GM10266 (cell line): Measurements from ENCODE around the gene RNASEH2B.

Experiments
- DNase-seq: peaks from one replicate; pipeline ENCODE4 v3.0.0; 2012; ENCODE audit errors: extremely low spot score
- TF ChIP-seq, protein P1 (sequence below): IDR thresholded peaks from 2 replicates; pipeline ENCODE4 v1.5.1; 2012; ENCODE audit warnings: mild to moderate bottlenecking, low read depth; ENCODE audit not compliant: control insufficient read depth, insufficient read depth; ENCODE audit errors: missing control alignments

RNASEH2B gene

DNA sequence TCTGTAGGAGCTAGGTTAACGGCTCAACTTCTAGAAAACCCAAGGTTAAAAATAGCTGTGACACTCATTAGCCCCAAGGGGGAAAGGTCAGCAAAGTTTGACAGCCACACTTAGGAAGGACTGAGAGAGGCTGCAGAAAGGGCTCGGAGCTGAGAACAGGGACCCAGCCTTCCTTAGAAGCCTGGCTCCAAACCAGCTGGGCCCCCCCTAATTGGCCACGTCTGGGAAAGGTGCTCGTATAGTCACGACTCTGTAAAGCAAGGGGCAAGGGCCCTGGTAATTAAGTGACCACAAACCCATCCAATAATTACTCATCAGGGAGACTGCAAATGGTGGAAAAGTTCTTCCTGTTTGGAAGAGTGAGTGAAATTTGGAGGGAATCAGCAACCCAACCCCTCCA lies 90.5 kb downstream of the RNASEH2B start:
- TF ChIP-seq, protein P1, sequence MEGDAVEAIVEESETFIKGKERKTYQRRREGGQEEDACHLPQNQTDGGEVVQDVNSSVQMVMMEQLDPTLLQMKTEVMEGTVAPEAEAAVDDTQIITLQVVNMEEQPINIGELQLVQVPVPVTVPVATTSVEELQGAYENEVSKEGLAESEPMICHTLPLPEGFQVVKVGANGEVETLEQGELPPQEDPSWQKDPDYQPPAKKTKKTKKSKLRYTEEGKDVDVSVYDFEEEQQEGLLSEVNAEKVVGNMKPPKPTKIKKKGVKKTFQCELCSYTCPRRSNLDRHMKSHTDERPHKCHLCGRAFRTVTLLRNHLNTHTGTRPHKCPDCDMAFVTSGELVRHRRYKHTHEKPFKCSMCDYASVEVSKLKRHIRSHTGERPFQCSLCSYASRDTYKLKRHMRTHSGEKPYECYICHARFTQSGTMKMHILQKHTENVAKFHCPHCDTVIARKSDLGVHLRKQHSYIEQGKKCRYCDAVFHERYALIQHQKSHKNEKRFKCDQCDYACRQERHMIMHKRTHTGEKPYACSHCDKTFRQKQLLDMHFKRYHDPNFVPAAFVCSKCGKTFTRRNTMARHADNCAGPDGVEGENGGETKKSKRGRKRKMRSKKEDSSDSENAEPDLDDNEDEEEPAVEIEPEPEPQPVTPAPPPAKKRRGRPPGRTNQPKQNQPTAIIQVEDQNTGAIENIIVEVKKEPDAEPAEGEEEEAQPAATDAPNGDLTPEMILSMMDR = no peak

DNA sequence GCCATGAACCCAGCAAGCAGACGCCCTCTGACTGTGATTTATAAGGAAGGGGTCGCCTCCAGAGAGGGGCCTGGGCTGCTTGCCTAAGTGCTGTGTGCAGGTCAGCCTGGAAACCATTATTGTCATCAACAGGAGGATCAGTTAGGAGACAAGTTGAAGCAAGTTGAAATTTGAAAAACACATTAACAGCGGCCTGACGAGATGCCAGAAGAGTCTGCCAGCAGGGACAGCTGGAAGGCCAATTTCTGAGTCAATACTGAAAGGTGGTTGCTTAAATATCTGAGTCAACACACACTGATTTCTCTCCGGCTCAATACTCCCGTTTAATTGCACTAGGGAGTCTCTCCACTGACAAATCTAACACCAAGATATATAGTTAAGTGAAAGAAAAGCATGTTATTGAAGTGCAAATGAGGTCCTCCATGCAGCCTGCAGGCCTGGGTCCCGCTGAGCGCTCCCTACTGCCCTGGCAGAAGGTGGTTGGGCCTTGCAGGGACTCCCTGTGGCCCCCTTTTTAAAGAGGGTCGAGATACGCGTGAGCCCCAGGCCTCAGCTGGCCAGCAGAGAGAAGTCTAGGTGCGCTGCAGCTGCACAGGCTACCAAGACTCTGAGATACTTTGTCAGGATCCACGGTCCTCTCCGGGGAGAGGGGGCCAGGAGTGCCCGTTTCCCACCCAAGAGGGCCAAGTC lies 91.1 kb downstream of the RNASEH2B start:
- DNase-seq = no peak
- TF ChIP-seq, protein P1 = no peak

More for the DNA sequence above, 90.5 kb downstream of the RNASEH2B start:
- no peak for DNase-seq

DNA sequence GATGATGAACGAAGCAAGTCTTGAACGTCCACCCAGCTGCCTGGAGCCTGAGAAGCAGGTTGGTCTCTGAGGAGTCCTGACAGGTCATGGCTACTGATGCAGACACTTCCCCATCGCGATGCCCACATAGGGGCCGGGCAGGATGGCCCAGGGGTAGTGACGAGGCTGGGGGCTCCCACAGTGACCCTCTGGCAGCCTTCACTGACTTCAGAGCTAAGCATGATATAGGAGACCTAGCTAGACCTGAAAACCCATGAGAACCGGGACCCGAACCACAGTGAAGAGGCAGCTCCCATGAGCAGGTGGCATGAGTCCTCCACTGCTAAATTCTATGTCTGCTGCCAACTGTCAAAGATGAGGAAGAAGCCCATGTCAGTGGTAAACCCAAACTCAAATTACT lies 91.7 kb downstream of the RNASEH2B start:
- TF ChIP-seq, protein P1 = no peak
- no peak for DNase-seq

DNA sequence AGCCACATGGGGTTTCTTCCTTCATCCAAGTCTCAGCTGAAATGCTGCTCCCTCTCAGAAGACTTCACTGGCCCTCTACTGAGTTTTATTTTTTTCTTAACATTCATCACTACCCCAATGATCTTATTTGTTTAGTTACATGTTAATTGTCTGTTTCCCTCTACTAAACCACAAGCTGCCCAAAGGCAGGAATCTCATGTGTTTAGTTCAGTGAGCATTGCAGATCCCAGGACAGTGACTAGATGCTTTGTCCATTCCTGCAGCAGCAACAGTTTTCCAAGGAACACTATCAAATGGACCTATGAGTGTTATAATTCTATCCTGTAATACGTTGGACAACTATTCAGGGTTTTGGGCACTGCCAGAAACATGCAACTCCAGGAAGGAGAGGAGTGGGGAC lies 93.1 kb downstream of the RNASEH2B start:
- TF ChIP-seq, protein P1 = no peak
- DNase-seq = no peak

DNA sequence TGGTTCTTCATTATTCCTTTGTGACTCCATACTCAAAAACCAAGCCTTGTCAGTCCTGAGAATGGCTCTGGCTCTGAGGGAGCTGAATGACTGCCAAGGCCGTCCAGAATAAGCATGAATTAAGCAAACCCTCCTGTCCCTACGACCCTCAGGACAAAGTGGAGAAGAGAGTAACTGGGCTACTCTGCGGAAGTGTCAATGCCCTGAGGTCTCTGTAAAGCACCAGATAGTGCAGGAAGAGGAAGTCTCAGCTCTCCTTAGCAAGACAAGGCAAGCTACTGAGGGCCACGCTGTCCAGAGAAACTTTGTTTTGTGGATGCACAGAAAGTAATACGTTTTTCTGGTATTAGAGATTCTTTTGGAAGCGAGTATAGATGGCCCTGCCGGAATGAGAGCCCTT lies 94.1 kb downstream of the RNASEH2B start:
- TF ChIP-seq, protein P1 = no peak

DNA sequence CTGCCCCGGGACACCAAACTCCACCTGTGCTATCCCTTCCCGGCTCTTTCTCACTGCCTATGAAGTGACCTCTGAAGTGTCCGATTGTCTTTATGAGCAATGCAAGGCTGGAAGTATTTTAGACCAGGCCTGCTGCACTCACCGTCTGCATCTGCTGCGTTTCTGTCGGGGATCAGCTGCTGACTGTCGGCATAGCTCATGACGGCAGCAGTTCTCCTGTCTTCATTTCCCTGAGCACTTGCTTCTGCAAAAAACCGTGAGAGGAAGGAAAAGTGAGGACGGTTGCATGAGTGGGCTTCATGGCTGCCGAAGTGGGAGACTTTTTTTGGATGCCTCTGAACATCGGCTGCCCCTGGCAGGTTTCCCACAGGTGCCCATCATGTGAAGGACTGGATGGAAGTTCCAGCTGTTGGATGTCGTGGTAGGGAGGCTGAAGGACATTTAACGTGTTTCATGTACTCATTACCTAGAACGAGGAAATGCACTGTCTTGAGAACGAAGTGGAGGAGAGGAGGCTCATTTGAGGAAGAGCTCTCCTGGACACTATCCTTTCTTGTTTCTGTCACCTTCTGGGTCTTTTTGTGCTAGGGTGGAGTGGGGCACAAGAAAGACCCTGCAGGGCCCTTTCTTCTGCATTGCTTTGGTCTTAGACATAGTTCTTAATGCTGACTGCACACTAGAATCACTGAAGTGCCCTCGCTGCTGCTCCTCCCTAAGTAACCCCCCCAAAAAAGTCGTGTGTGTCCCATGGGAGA lies 94.7 kb downstream of the RNASEH2B start:
- TF ChIP-seq, protein P1 = no peak
- no peak for DNase-seq

More for the DNA sequence above, 94.1 kb downstream of the RNASEH2B start:
- DNase-seq = no peak

DNA sequence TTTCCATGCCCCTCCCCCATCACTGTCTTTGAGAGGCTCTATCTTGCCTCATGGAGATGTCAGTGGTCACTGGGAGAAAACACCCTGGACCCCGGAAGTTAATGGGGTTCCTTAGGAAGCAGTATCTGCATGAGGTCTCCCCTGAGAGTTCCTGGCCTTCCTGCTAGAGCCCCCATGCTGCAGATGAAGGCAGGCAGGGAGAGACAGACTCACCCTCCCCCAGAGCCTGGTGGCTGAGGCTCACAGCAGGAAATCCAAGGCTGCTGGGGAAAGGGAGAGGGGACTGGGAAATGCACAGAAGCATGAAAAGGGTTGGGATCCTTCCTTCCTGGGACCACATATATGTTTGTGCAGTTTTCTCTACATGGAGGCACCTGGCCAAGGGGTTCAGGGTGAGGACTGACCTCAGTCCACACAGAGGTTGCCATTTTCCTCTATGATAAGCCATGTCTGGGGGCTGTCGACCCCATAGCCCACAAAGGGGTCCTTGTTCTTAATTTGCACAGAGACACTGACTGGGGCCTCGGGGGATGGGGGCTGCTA lies 95.4 kb downstream of the RNASEH2B start:
- TF ChIP-seq, protein P1 = no peak
- no peak for DNase-seq
